Endodermal cell (in vitro differentiated cells): ENCODE results near the gene TMEM204. TPM values are rescaled to one million over a fixed set of nuclear protein-coding genes. Genes with fewer than 3 reads are reported as not detected.

ENCODE experiments used
- DNase-seq: peaks from one replicate; pipeline ENCODE4 v3.0.0-alpha.2; 2017
- H3K27ac ChIP-seq: 2 replicates; pipeline ENCODE4 v1.5.1; 2013; ENCODE audit warnings: mild to moderate bottlenecking, low read depth, low read length, moderate library complexity
- H3K27me3 ChIP-seq: 2 replicates; pipeline ENCODE4 v1.6.1; 2013; ENCODE audit warnings: mild to moderate bottlenecking, low read length, moderate library complexity; ENCODE audit not compliant: insufficient read depth, control insufficient read depth, poor library complexity, severe bottlenecking
- H3K36me3 ChIP-seq: 2 replicates; pipeline ENCODE4 v1.7.0; 2013; ENCODE audit warnings: mild to moderate bottlenecking, low read length, moderate library complexity; ENCODE audit not compliant: control insufficient read depth, insufficient read depth
- H3K4me1 ChIP-seq: one replicate; pipeline ENCODE4 v1.7.0; 2013; ENCODE audit warnings: low read length; ENCODE audit not compliant: control insufficient read depth, insufficient read depth
- H3K4me3 ChIP-seq: 2 replicates; pipeline ENCODE4 v1.5.1; 2013; ENCODE audit warnings: mild to moderate bottlenecking, low read length, moderate library complexity
- H3K9ac ChIP-seq: 2 replicates; pipeline ENCODE4 v1.6.1; 2013; ENCODE audit warnings: mild to moderate bottlenecking, low read length, moderate library complexity; ENCODE audit not compliant: poor library complexity, severe bottlenecking; ENCODE audit errors: extremely low read depth
- H3K9me3 ChIP-seq: 2 replicates; pipeline ENCODE4 v1.6.1; 2013; ENCODE audit warnings: mild to moderate bottlenecking, low read length, moderate library complexity; ENCODE audit not compliant: control insufficient read depth
- H3K27ac Mint-ChIP-seq: 2 replicates; pipeline ENCODE4 v1.8.0; 2020; ENCODE audit warnings: mixed read lengths
- H3K27me3 Mint-ChIP-seq: 2 replicates; pipeline ENCODE4 v1.8.0; 2021; ENCODE audit warnings: mild to moderate bottlenecking, mixed read lengths; ENCODE audit not compliant: insufficient read depth
- H3K36me3 Mint-ChIP-seq: 2 replicates; pipeline ENCODE4 v1.8.0; 2020; ENCODE audit warnings: low read depth, mixed read lengths
- H3K4me1 Mint-ChIP-seq: 2 replicates; pipeline ENCODE4 v1.8.0; 2020; ENCODE audit warnings: mixed read lengths
- H3K4me3 Mint-ChIP-seq: 2 replicates; pipeline ENCODE4 v1.8.0; 2020; ENCODE audit warnings: mild to moderate bottlenecking, moderate library complexity, mixed read lengths
- H3K9me3 Mint-ChIP-seq: 2 replicates; pipeline ENCODE4 v1.8.0; 2020; ENCODE audit warnings: mild to moderate bottlenecking, mixed read lengths
- WGBS, 2 experiments: methylation state at CpG; one replicate each; pipeline versions ENCODE4 v1.1.5 to v1.1.7; 2013; ENCODE audit warnings: missing lambda C conversion rate in 2 of 2, mixed read lengths in 1 of 2; ENCODE audit not compliant: insufficient coverage in 1 of 2, insufficient read length in 1 of 2; 5-methylcytosine and 5-hydroxymethylcytosine counted together
- total RNA-seq, 2 donors: library from RNA; stranded (reverse); fragmentation: NEBNext Ultra II Directional in 1 of 2; extraction: Animal tissue kit (Norgen Biotek cat#: 25700) in 1 of 2; gene quantifications; 2 replicates in 1 of 2; 3 replicates in 1 of 2; pipeline ENCODE4 v1.2.1, GENCODE V29; 2021
- TF ChIP-seq, protein P1 (sequence below): fragments of 200-600 bp; sonication (generic); conservative IDR thresholded peaks from 2 replicates; pipeline ENCODE4 v1.5.0; 2021; ENCODE audit warnings: antibody characterized with exemption, mild to moderate bottlenecking

TMEM204 gene
- total RNA-seq, 2 donors from 2014 or later = not detected

DNA sequence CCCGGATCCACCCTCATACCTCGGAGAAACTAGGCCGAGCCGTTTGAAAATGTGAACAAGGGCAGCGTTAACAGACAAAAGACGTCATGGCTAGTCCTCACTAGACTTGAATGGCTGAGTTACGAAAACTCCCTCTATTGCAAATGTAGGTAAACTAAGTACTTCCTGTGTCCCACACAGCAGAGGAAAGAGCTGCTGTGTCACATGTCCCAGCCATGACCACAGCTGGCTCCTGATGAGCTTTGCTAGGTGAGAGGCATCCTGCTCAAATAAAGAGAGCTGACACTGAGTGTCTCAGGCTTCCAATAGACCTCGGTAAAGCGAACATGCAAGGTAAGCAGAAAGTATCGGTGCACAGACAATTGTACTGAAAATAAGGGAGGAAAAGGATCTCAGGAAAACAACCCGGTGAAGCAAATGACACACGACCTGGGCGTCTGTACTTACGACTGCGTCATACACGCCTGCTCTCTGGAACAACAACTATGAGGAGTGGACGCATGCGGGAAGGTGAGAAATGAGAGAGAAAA is 26.0 kb downstream of the TMEM204 start:
- Histone ChIP-seq H3K9ac (no peak overlapping the region), H3K4me1 (no peaks in the 10 kb centered on the region), H3K36me3 (peaks cover 17% of the 10 kb centered on the region), H3K9me3 (no peaks in the 10 kb centered on the region), H3K4me3 (no peak overlapping the region), H3K27me3 (no peaks in the 10 kb centered on the region), H3K27ac (no peak overlapping the region)
- WGBS, 2 experiments = 89 to 91% methylated on average over 18 of the region's 18 CpGs
- Mint-ChIP-seq H3K9me3 (no peaks in the 10 kb centered on the region), H3K4me3 (no peak overlapping the region), H3K4me1 (no peaks in the 10 kb centered on the region), H3K27ac (no peak overlapping the region), H3K27me3 (no peaks in the 10 kb centered on the region), H3K36me3 (peaks cover 48% of the 10 kb centered on the region)
- TF ChIP-seq, protein P1, sequence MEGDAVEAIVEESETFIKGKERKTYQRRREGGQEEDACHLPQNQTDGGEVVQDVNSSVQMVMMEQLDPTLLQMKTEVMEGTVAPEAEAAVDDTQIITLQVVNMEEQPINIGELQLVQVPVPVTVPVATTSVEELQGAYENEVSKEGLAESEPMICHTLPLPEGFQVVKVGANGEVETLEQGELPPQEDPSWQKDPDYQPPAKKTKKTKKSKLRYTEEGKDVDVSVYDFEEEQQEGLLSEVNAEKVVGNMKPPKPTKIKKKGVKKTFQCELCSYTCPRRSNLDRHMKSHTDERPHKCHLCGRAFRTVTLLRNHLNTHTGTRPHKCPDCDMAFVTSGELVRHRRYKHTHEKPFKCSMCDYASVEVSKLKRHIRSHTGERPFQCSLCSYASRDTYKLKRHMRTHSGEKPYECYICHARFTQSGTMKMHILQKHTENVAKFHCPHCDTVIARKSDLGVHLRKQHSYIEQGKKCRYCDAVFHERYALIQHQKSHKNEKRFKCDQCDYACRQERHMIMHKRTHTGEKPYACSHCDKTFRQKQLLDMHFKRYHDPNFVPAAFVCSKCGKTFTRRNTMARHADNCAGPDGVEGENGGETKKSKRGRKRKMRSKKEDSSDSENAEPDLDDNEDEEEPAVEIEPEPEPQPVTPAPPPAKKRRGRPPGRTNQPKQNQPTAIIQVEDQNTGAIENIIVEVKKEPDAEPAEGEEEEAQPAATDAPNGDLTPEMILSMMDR = no peak
- no peak for DNase-seq

DNA sequence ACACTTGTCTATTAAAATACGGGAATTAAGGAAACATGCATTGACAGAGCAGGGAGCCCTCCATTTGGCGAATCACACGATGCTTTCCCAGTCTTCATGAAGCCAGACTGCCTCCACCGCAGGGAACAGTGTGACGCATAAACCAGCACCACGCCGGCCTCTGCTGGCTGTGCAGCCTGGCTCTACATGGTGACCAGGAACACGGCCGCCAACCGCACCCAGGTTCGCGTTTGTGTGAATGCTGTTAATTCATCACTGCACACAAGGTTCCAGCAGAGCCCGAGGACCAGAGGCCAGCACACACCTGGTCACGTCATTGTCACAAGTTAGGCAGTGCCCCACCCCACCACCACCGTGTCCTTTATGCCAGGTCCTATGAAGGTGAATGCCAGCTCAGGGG is 26.7 kb downstream of the TMEM204 start:
- no peak for DNase-seq

DNA sequence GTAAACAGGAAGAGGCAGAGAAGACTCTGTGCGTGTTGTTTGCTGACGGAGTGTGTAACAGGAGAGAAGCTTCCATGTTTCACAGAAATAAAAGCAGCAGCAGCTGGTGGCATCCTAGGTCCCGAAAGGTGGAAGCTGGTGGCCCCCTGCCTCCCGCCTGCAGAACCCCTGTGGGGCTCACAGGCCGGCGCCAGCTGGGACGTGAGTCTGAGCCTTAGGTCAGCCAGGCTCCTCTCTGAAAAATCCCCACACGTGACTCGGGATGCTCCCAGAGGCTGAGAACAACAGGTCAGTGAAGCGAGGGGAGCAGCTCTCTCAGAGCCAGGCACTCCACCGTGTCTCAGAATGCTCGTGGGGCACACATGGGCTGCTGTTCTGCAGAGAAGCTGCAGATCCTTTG is 27.4 kb downstream of the TMEM204 start:
- H3K27ac ChIP-seq = no peak overlapping the region
- no peaks in the 10 kb centered on the region for H3K27me3 ChIP-seq
- H3K4me1 ChIP-seq = no peaks in the 10 kb centered on the region
- peaks cover 41% of the 10 kb centered on the region for H3K36me3 Mint-ChIP-seq
- TF ChIP-seq, protein P1 = no peak
- no peak for DNase-seq
- no peaks in the 10 kb centered on the region for H3K4me1 Mint-ChIP-seq
- WGBS, 2 experiments = 94 to 97% methylated on average over 11 to 12 of the region's 12 CpGs
- H3K27ac Mint-ChIP-seq = no peak overlapping the region
- no peaks in the 10 kb centered on the region for H3K27me3 Mint-ChIP-seq
- no peak overlapping the region for H3K4me3 ChIP-seq
- no peaks in the 10 kb centered on the region for H3K9me3 Mint-ChIP-seq
- no peaks in the 10 kb centered on the region for H3K9me3 ChIP-seq
- H3K4me3 Mint-ChIP-seq = no peak overlapping the region
- peaks cover 17% of the 10 kb centered on the region for H3K36me3 ChIP-seq
- H3K9ac ChIP-seq = no peak overlapping the region

More for the DNA sequence above, 26.7 kb downstream of the TMEM204 start:
- no peaks in the 10 kb centered on the region for H3K4me1 Mint-ChIP-seq
- H3K27me3 Mint-ChIP-seq = no peaks in the 10 kb centered on the region
- Histone ChIP-seq H3K9ac (no peak overlapping the region), H3K36me3 (peaks cover 17% of the 10 kb centered on the region), H3K4me3 (no peak overlapping the region), H3K27ac (no peak overlapping the region), H3K4me1 (no peaks in the 10 kb centered on the region), H3K27me3 (no peaks in the 10 kb centered on the region), H3K9me3 (no peaks in the 10 kb centered on the region)
- peaks cover 46% of the 10 kb centered on the region for H3K36me3 Mint-ChIP-seq
- WGBS, 2 experiments = 95 to 96% methylated on average over 15 of the region's 15 CpGs
- H3K4me3 Mint-ChIP-seq = no peak overlapping the region
- no peaks in the 10 kb centered on the region for H3K9me3 Mint-ChIP-seq
- TF ChIP-seq, protein P1 = no peak
- H3K27ac Mint-ChIP-seq = no peak overlapping the region
